Prostate gland (tissue), 2 donors: ENCODE measurements around the gene PDE5A. TPM values are rescaled to one million over a fixed set of nuclear protein-coding genes. Genes with fewer than 3 reads are reported as not detected.

Experiments
- DNase-seq: peaks from one replicate; pipeline ENCODE4 v3.0.0-alpha.2; 2019; ENCODE audit warnings: low spot score
- H3K27ac ChIP-seq, 2 donors: fragments of 200-600 bp; sonication (generic); 2 replicates each; pipeline ENCODE4 v1.5.1; 2017 to 2019
- H3K27me3 ChIP-seq: fragments of 200-600 bp; sonication (generic); replicated peaks from 2 replicates; pipeline ENCODE4 v1.5.1; 2019; ENCODE audit not compliant: insufficient read depth
- H3K36me3 ChIP-seq, 2 donors: fragments of 200-600 bp; sonication (generic); 1 replicate in 1 of 2; 2 replicates in 1 of 2; pipeline versions ENCODE4 v1.5.1 to v1.8.1; 2017 to 2019
- H3K4me1 ChIP-seq: fragments of 200-600 bp; sonication (generic); replicated peaks from 2 replicates; pipeline ENCODE4 v1.5.1; 2019
- H3K4me3 ChIP-seq, 2 donors: fragments of 200-600 bp; sonication (generic); 2 replicates each; pipeline ENCODE4 v1.5.1; 2017 to 2019
- H3K9me3 ChIP-seq: fragments of 200-600 bp; sonication (generic); 2 replicates; pipeline ENCODE4 v1.5.1; 2017
- CTCF ChIP-seq, 4 experiments: fragments of 200-600 bp in 2 of 4; fragments of 450-650 bp in 2 of 4; sonication (generic) in 2 of 4; IDR thresholded peaks; 1 replicate in 3 of 4; 2 replicates in 1 of 4; pipeline ENCODE4 v1.5.1; 2016 to 2019; ENCODE audit warnings: antibody characterized with exemption in 4 of 4, mild to moderate bottlenecking in 2 of 4, moderate library complexity in 2 of 4
- POLR2A ChIP-seq: fragments of 450-650 bp; IDR thresholded peaks from one replicate; pipeline ENCODE4 v1.6.1; 2016; ENCODE audit warnings: antibody characterized with exemption, mild to moderate bottlenecking
- POLR2AphosphoS5 ChIP-seq: sonication (generic); formaldehyde crosslinking; IDR thresholded peaks from one replicate; pipeline ENCODE4 v1.6.1; 2017; ENCODE audit warnings: antibody characterized with exemption
- WGBS: methylation state at CpG from one replicate; pipeline ENCODE4 v1.1.5; 2018; 5-methylcytosine and 5-hydroxymethylcytosine counted together
- intact Hi-C: fragments of 100-400 bp; cut with DNase I; formaldehyde crosslinking; loops from one replicate; pipeline ENCODE4 v1.14.2; 2022
- total RNA-seq, 2 donors: library from RNA; depleted of rRNA; stranded (reverse); fragments of >200 nt; gene quantifications; one replicate each; pipeline ENCODE4 v1.1.0, GENCODE V29; 2016

Gene PDE5A
- total RNA-seq, 2 donors from 2014 or later, result 46.0 to 49.6 TPM

- H3K4me1 ChIP-seq, result no peaks in the 10 kb centered on the region
- H3K36me3 ChIP-seq, result no peaks in the 10 kb centered on the region
- no peak overlapping the region for H3K27ac ChIP-seq
- H3K9me3 ChIP-seq, result no peaks in the 10 kb centered on the region
- TF ChIP-seq POLR2A (no peak), POLR2AphosphoS5 (no peak), CTCF (IDR thresholded peaks at IDR 0.05) (no peak)
- H3K27me3 ChIP-seq, result no peaks in the 10 kb centered on the region
- 83% methylated on average over 1 of the region's 1 CpG for WGBS
- no peak for DNase-seq
- no peak overlapping the region for H3K4me3 ChIP-seq
- intact Hi-C loops, result no loop called here
Measured at GRCh38 chr4:119592830-119593229, 35.8 kb downstream of the PDE5A start.

- no peaks in the 10 kb centered on the region for H3K9me3 ChIP-seq
- H3K4me1 ChIP-seq, result no peaks in the 10 kb centered on the region
- no peak overlapping the region for H3K27ac ChIP-seq
- no peak for TF ChIP-seq POLR2AphosphoS5
- no peak for TF ChIP-seq CTCF (IDR thresholded peaks at IDR 0.05)
- TF ChIP-seq POLR2A, result no peak
- intact Hi-C loops, result no loop called here
- no peaks in the 10 kb centered on the region for H3K36me3 ChIP-seq
- DNase-seq, result no peak
- no peaks in the 10 kb centered on the region for H3K27me3 ChIP-seq
- H3K4me3 ChIP-seq, result no peak overlapping the region
Measured at GRCh38 chr4:119589165-119589564, 39.4 kb downstream of the PDE5A start.

- H3K27ac ChIP-seq, result no peak overlapping the region
- no peaks in the 10 kb centered on the region for H3K9me3 ChIP-seq
- no peaks in the 10 kb centered on the region for H3K36me3 ChIP-seq
- no peak for TF ChIP-seq POLR2A
- no peak for TF ChIP-seq POLR2AphosphoS5
- no peak for TF ChIP-seq CTCF (IDR thresholded peaks at IDR 0.05)
- intact Hi-C loops, result no loop called here
- no peak for DNase-seq
- no peaks in the 10 kb centered on the region for H3K27me3 ChIP-seq
- H3K4me3 ChIP-seq, result no peak overlapping the region
- whole genome bisulfite sequencing, result 74% methylated on average over 3 of the region's 3 CpGs
- H3K4me1 ChIP-seq, result no peaks in the 10 kb centered on the region
Measured at GRCh38 chr4:119587796-119588195, 40.8 kb downstream of the PDE5A start.

- H3K4me1 ChIP-seq, result no peaks in the 10 kb centered on the region
- no peaks in the 10 kb centered on the region for H3K27me3 ChIP-seq
- no peak overlapping the region for H3K4me3 ChIP-seq
- no peaks in the 10 kb centered on the region for H3K9me3 ChIP-seq
- intact Hi-C loops, result no loop called here
- no peaks in the 10 kb centered on the region for H3K36me3 ChIP-seq
- TF ChIP-seq POLR2AphosphoS5, result no peak
- TF ChIP-seq POLR2A, result no peak
- TF ChIP-seq CTCF (IDR thresholded peaks at IDR 0.05), result no peak
- 92% methylated on average over 6 of the region's 6 CpGs for WGBS
- H3K27ac ChIP-seq, result no peak overlapping the region
- DNase-seq, result no peak
Measured at GRCh38 chr4:119585771-119586170, 42.8 kb downstream of the PDE5A start.

GRCh38 chr4:119581190-119581873 lies 47.3 kb downstream of the PDE5A start:
- no peak for TF ChIP-seq POLR2AphosphoS5
- no peak for TF ChIP-seq POLR2A
- no peak for TF ChIP-seq CTCF (IDR thresholded peaks at IDR 0.05)
- intact Hi-C loops, result no loop called here
- no peaks in the 10 kb centered on the region for H3K27me3 ChIP-seq
- H3K9me3 ChIP-seq, result no peaks in the 10 kb centered on the region
- 91% methylated on average over 3 of the region's 3 CpGs for WGBS
- H3K27ac ChIP-seq, result no peak overlapping the region
- H3K4me3 ChIP-seq, result no peak overlapping the region
- no peaks in the 10 kb centered on the region for H3K4me1 ChIP-seq
- no peak for DNase-seq
- H3K36me3 ChIP-seq, result no peaks in the 10 kb centered on the region
